ENCODE measurements around the gene KRT77.

KRT77 gene

GRCh38 chr12:52692254-52692653 lies 11.1 kb downstream of the KRT77 start:
- DNase-seq (ENCODE audit: low spot score): no peak

GRCh38 chr12:52691841-52692150 lies 11.5 kb downstream of the KRT77 start:
- no peak for DNase-seq (ENCODE audit: low spot score)

GRCh38 chr12:52691076-52691840 lies 12.1 kb downstream of the KRT77 start:
- DNase-seq (ENCODE audit: low spot score): no peak

- DNase-seq (ENCODE audit: low spot score): no peak
Observed at GRCh38 chr12:52690351-52691075, 12.8 kb downstream of the KRT77 start.

GRCh38 chr12:52689936-52690335 lies 13.4 kb downstream of the KRT77 start:
- DNase-seq (ENCODE audit: low spot score): no peak

GRCh38 chr12:52689239-52689638 lies 14.1 kb downstream of the KRT77 start:
- DNase-seq (ENCODE audit: low spot score): no peak

- no peak for DNase-seq (ENCODE audit: low spot score)
Observed at GRCh38 chr12:52688481-52688880, 14.8 kb downstream of the KRT77 start.

GRCh38 chr12:52687497-52688385 lies 15.6 kb downstream of the KRT77 start:
- DNase-seq (ENCODE audit: low spot score): no peak

GRCh38 chr12:52686756-52687487 lies 16.4 kb downstream of the KRT77 start:
- no peak for DNase-seq (ENCODE audit: low spot score)

GRCh38 chr12:52686063-52686462 lies 17.3 kb downstream of the KRT77 start:
- no peak for DNase-seq (ENCODE audit: low spot score)

- DNase-seq (ENCODE audit: low spot score): no peak
Observed at GRCh38 chr12:52685406-52685890, 17.9 kb downstream of the KRT77 start.

GRCh38 chr12:52684431-52684830 lies 18.9 kb downstream of the KRT77 start:
- DNase-seq (ENCODE audit: low spot score): no peak

GRCh38 chr12:52683575-52684300 lies 19.6 kb downstream of the KRT77 start:
- no peak for DNase-seq (ENCODE audit: low spot score)

GRCh38 chr12:52682938-52683574 lies 20.3 kb downstream of the KRT77 start:
- DNase-seq (ENCODE audit: low spot score): no peak

GRCh38 chr12:52682381-52682660 lies 21.0 kb downstream of the KRT77 start:
- no peak for DNase-seq (ENCODE audit: low spot score)

- DNase-seq (ENCODE audit: low spot score): no peak
Observed at GRCh38 chr12:52681526-52682380, 21.6 kb downstream of the KRT77 start.

- no peak for DNase-seq (ENCODE audit: low spot score)
Observed at GRCh38 chr12:52680363-52680762, 23.0 kb downstream of the KRT77 start, which contains the start of gene KRT1. Gene KRT1, minus strand, starts transcription at chr12:52680407. Its CDS starts 59 bp downstream, at chr12:52680348.

- no peak for DNase-seq (ENCODE audit: low spot score)
Observed at GRCh38 chr12:52679875-52680274, 23.4 kb downstream of the KRT77 start.

GRCh38 chr12:52677671-52678070 lies 25.7 kb downstream of the KRT77 start:
- DNase-seq (ENCODE audit: low spot score): no peak

GRCh38 chr12:52677126-52677525 lies 26.2 kb downstream of the KRT77 start:
- no peak for DNase-seq (ENCODE audit: low spot score)

Measured in COLO829 (cell line).